ENCODE data around the gene MEGF10. TPM values are rescaled to one million over a fixed set of nuclear protein-coding genes. Genes with fewer than 3 reads are reported as not detected.

The MEGF10 gene
- polyA plus RNA-seq, 3 donors: not detected

- H3K4me1 Mint-ChIP-seq: peaks cover 3% of the 10 kb centered on the region
- Histone ChIP-seq H3K9me3 (replicated peaks in 1 of 2; ENCODE audit: control insufficient read depth in 1 of 2, insufficient read depth in 1 of 2, low read length in 2 of 2) (no peaks in the 10 kb centered on the region), H3K79me2 (ENCODE audit: insufficient read depth, low read length) (no peaks in the 10 kb centered on the region), H3K9ac (ENCODE audit: insufficient read depth, low read length, poor library complexity, severe bottlenecking) (no peak overlapping the region), H3K27ac (ENCODE audit: low read depth in 1 of 2, low read length in 2 of 2) (no peak overlapping the region), H3K4me1 (ENCODE audit: control insufficient read depth in 1 of 2, insufficient read depth in 2 of 2, low read length in 2 of 2) (no peaks in the 10 kb centered on the region), H3K36me3 (replicated peaks in 1 of 2; ENCODE audit: control insufficient read depth in 1 of 2, insufficient read depth in 2 of 2, low read length in 2 of 2) (no peaks in the 10 kb centered on the region), H3K4me2 (replicated peaks; ENCODE audit: extremely low read depth, low read length, poor library complexity, severe bottlenecking) (no peak overlapping the region), H3K27me3 (ENCODE audit: control insufficient read depth in 2 of 2, insufficient read depth in 2 of 2, low read length in 2 of 2) (no peaks in the 10 kb centered on the region), H3K4me3 (replicated peaks in 1 of 3; ENCODE audit: low read depth in 2 of 3, low read length in 3 of 3) (no peak overlapping the region), H2AFZ (ENCODE audit: insufficient read depth, low read depth, low read length, poor library complexity, severe bottlenecking) (no peak overlapping the region), H4K20me1 (ENCODE audit: insufficient read depth, low read length) (no peaks in the 10 kb centered on the region)
- no peak overlapping the region for H3K27ac Mint-ChIP-seq
- no peak overlapping the region for H3K4me3 Mint-ChIP-seq
- no peaks in the 10 kb centered on the region for H3K36me3 Mint-ChIP-seq
- no peak for TF ChIP-seq CTCF (IDR thresholded peaks at IDR 0.05)
- DNase-seq: no peak
- H3K27me3 Mint-ChIP-seq (ENCODE audit: low read depth in 3 of 3): peaks cover 0 to 2% (median 2%) of the 10 kb centered on the region in 3 donors
- WGBS (ENCODE audit: insufficient coverage): 100% methylated on average over 3 of the region's 3 CpGs
- no peaks in the 10 kb centered on the region for H3K9me3 Mint-ChIP-seq
- intact Hi-C loops (cut with micrococcal nuclease): no loop called here
Measured at GRCh38 chr5:127330116-127330515, 39.5 kb downstream of the MEGF10 start.

GRCh38 chr5:127331890-127332649 is 41.5 kb downstream of the MEGF10 start:
- H3K36me3 ChIP-seq (replicated peaks in 1 of 2; ENCODE audit: control insufficient read depth in 1 of 2, insufficient read depth in 2 of 2, low read length in 2 of 2): no peaks in the 10 kb centered on the region
- H3K36me3 Mint-ChIP-seq: no peaks in the 10 kb centered on the region
- no peaks in the 10 kb centered on the region for H3K9me3 ChIP-seq (replicated peaks in 1 of 2; ENCODE audit: control insufficient read depth in 1 of 2, insufficient read depth in 1 of 2, low read length in 2 of 2)
- TF ChIP-seq CTCF (IDR thresholded peaks at IDR 0.05): no peak
- peaks cover 1% of the 10 kb centered on the region for H3K4me1 Mint-ChIP-seq
- no peaks in the 10 kb centered on the region for H3K27me3 ChIP-seq (ENCODE audit: control insufficient read depth in 2 of 2, insufficient read depth in 2 of 2, low read length in 2 of 2)
- no peak for DNase-seq
- no peaks in the 10 kb centered on the region for H3K4me1 ChIP-seq (ENCODE audit: control insufficient read depth in 1 of 2, insufficient read depth in 2 of 2, low read length in 2 of 2)
- no peak overlapping the region for H2AFZ ChIP-seq (ENCODE audit: insufficient read depth, low read depth, low read length, poor library complexity, severe bottlenecking)
- no peak overlapping the region for H3K4me3 Mint-ChIP-seq
- no peak overlapping the region for H3K4me2 ChIP-seq (replicated peaks; ENCODE audit: extremely low read depth, low read length, poor library complexity, severe bottlenecking)
- peaks cover 0 to 2% (median 2%) of the 10 kb centered on the region in 3 donors for H3K27me3 Mint-ChIP-seq (ENCODE audit: low read depth in 3 of 3)
- intact Hi-C loops (cut with micrococcal nuclease): no loop called here
- no CpG with 5 or more reads among the region's 3 CpGs for WGBS (ENCODE audit: insufficient coverage)
- no peak overlapping the region for H3K4me3 ChIP-seq (replicated peaks in 1 of 3; ENCODE audit: low read depth in 2 of 3, low read length in 3 of 3)
- H3K27ac ChIP-seq (ENCODE audit: low read depth in 1 of 2, low read length in 2 of 2): no peak overlapping the region
- no peaks in the 10 kb centered on the region for H4K20me1 ChIP-seq (ENCODE audit: insufficient read depth, low read length)
- no peaks in the 10 kb centered on the region for H3K9me3 Mint-ChIP-seq
- no peaks in the 10 kb centered on the region for H3K79me2 ChIP-seq (ENCODE audit: insufficient read depth, low read length)
- H3K9ac ChIP-seq (ENCODE audit: insufficient read depth, low read length, poor library complexity, severe bottlenecking): no peak overlapping the region
- no peak overlapping the region for H3K27ac Mint-ChIP-seq
